Measurements from ENCODE around the gene GABRG3. TPM values are rescaled to one million over a fixed set of nuclear protein-coding genes. Genes with fewer than 3 reads are reported as not detected.

Gene GABRG3
- total RNA-seq, 1 experiment from 2014 or later, result not detected

DNA sequence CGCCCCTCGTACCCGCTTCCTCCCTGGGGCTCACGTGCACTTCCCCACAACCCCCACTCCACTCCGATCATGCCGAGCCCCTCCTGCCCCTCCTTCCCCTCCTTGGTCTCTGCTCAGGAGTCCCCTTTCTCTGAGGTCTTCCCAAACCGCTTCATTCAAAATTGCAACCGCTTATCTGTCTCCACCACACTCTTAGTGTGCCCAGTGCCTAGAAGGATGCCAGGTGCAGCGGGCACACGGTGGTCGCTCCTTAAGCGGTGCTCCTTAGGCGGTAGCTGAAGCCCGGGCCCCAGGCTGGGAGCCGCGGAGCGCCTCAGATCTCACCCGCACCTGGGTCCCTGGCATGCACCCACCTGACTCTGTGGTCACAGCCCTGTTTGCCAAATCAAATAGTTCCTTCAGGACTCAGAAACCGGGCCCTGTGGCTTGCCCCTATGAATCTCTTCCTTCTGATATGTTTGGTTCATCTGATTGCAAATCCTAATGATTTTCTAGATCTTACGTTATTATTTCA, 603.6 kb downstream of the GABRG3 start:
- ATAC-seq (no peak), DNase-seq (ENCODE audit: low read depth, low spot score) (no peak)
- BruUV-seq (replicated peaks), result no TSS peak
- Histone ChIP-seq H3K9ac (ENCODE audit: low read length) (no peak overlapping the region), H3K4me1 (ENCODE audit: control insufficient read depth in 1 of 2, insufficient read depth in 2 of 2, low read length in 2 of 2) (no peaks in the 10 kb centered on the region), H4K20me1 (ENCODE audit: insufficient read depth) (no peaks in the 10 kb centered on the region), H3K4me2 (ENCODE audit: low read length) (no peak overlapping the region), H2AFZ (ENCODE audit: low read depth, low read length, poor library complexity, severe bottlenecking) (no peak overlapping the region), H3K9me3 (ENCODE audit: control insufficient read depth in 1 of 2, insufficient read depth in 1 of 2, low read depth in 1 of 2, low read length in 2 of 2) (peaks cover 5 to 22% of the 10 kb centered on the region in 2 experiments; a peak in 2 of 4 replicates), H3K4me3 (replicated peaks in 1 of 2; ENCODE audit: low read depth in 1 of 2, low read length in 2 of 2) (no peak overlapping the region), H3K9me2 (ENCODE audit: insufficient read depth) (no peaks in the 10 kb centered on the region), H3K27ac (ENCODE audit: low read depth, low read length) (no peak overlapping the region), H3K36me3 (ENCODE audit: control insufficient read depth in 1 of 2, insufficient read depth in 2 of 2, low read length in 2 of 2) (no peaks in the 10 kb centered on the region), H3K79me2 (ENCODE audit: insufficient read depth, low read length) (no peaks in the 10 kb centered on the region), H3K27me3 (ENCODE audit: insufficient read depth, low read length) (no peaks in the 10 kb centered on the region)
- RAD21 ChIA-PET (ENCODE audit: low non-redundant PET in 1 of 2, low total read pairs in 2 of 2, uncharacterized antibody in 2 of 2, unreplicated experiment in 2 of 2), result no interaction called here
- intact Hi-C loops (cut with micrococcal nuclease), result no loop called here
- TF ChIP-seq, protein P1, sequence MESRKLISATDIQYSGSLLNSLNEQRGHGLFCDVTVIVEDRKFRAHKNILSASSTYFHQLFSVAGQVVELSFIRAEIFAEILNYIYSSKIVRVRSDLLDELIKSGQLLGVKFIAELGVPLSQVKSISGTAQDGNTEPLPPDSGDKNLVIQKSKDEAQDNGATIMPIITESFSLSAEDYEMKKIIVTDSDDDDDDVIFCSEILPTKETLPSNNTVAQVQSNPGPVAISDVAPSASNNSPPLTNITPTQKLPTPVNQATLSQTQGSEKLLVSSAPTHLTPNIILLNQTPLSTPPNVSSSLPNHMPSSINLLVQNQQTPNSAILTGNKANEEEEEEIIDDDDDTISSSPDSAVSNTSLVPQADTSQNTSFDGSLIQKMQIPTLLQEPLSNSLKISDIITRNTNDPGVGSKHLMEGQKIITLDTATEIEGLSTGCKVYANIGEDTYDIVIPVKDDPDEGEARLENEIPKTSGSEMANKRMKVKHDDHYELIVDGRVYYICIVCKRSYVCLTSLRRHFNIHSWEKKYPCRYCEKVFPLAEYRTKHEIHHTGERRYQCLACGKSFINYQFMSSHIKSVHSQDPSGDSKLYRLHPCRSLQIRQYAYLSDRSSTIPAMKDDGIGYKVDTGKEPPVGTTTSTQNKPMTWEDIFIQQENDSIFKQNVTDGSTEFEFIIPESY (IDR thresholded peaks at IDR 0.05; ENCODE audit: extremely low read depth, insufficient replicate concordance, low read length), result no peak
- no peak for TF ChIP-seq JUND (IDR thresholded peaks at IDR 0.05)
- TF ChIP-seq, protein P2, sequence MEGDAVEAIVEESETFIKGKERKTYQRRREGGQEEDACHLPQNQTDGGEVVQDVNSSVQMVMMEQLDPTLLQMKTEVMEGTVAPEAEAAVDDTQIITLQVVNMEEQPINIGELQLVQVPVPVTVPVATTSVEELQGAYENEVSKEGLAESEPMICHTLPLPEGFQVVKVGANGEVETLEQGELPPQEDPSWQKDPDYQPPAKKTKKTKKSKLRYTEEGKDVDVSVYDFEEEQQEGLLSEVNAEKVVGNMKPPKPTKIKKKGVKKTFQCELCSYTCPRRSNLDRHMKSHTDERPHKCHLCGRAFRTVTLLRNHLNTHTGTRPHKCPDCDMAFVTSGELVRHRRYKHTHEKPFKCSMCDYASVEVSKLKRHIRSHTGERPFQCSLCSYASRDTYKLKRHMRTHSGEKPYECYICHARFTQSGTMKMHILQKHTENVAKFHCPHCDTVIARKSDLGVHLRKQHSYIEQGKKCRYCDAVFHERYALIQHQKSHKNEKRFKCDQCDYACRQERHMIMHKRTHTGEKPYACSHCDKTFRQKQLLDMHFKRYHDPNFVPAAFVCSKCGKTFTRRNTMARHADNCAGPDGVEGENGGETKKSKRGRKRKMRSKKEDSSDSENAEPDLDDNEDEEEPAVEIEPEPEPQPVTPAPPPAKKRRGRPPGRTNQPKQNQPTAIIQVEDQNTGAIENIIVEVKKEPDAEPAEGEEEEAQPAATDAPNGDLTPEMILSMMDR (IDR thresholded peaks at IDR 0.05 in 2 of 3, conservative IDR thresholded peaks at IDR 0.05 in 1 of 3; ENCODE audit: borderline replicate concordance in 1 of 3, insufficient read depth in 1 of 3, low read depth in 2 of 3, low read length in 2 of 3), result no peak
- no peak for TF ChIP-seq SIN3A (IDR thresholded peaks at IDR 0.05; ENCODE audit: low read depth)
- TF ChIP-seq EZH2phosphoT487 (IDR thresholded peaks at IDR 0.05; ENCODE audit: borderline replicate concordance), result no peak
- TF ChIP-seq, protein P3, sequence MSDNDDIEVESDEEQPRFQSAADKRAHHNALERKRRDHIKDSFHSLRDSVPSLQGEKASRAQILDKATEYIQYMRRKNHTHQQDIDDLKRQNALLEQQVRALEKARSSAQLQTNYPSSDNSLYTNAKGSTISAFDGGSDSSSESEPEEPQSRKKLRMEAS (IDR thresholded peaks at IDR 0.05), result no peak
- TF ChIP-seq ZNF274 (IDR thresholded peaks at IDR 0.05; ENCODE audit: low read depth, low read length), result no peak
- no peak for TF ChIP-seq SP1 (IDR thresholded peaks at IDR 0.05; ENCODE audit: low read depth)
- no peak for TF ChIP-seq RAD21 (IDR thresholded peaks at IDR 0.05; ENCODE audit: low read depth)
- TF ChIP-seq FOSL1 (IDR thresholded peaks at IDR 0.05; ENCODE audit: low read depth), result no peak
- no peak for TF ChIP-seq ELF1 (IDR thresholded peaks at IDR 0.05; ENCODE audit: borderline replicate concordance, low read depth)
- TF ChIP-seq YY1 (IDR thresholded peaks at IDR 0.05; ENCODE audit: extremely low read depth, insufficient replicate concordance, low read depth, low read length), result no peak
- no peak for TF ChIP-seq EZH2 (IDR thresholded peaks at IDR 0.05)
- no peak for TF ChIP-seq EGR1 (IDR thresholded peaks at IDR 0.05; ENCODE audit: low read depth)
- TF ChIP-seq, protein P4, sequence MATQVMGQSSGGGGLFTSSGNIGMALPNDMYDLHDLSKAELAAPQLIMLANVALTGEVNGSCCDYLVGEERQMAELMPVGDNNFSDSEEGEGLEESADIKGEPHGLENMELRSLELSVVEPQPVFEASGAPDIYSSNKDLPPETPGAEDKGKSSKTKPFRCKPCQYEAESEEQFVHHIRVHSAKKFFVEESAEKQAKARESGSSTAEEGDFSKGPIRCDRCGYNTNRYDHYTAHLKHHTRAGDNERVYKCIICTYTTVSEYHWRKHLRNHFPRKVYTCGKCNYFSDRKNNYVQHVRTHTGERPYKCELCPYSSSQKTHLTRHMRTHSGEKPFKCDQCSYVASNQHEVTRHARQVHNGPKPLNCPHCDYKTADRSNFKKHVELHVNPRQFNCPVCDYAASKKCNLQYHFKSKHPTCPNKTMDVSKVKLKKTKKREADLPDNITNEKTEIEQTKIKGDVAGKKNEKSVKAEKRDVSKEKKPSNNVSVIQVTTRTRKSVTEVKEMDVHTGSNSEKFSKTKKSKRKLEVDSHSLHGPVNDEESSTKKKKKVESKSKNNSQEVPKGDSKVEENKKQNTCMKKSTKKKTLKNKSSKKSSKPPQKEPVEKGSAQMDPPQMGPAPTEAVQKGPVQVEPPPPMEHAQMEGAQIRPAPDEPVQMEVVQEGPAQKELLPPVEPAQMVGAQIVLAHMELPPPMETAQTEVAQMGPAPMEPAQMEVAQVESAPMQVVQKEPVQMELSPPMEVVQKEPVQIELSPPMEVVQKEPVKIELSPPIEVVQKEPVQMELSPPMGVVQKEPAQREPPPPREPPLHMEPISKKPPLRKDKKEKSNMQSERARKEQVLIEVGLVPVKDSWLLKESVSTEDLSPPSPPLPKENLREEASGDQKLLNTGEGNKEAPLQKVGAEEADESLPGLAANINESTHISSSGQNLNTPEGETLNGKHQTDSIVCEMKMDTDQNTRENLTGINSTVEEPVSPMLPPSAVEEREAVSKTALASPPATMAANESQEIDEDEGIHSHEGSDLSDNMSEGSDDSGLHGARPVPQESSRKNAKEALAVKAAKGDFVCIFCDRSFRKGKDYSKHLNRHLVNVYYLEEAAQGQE (IDR thresholded peaks at IDR 0.05; ENCODE audit: low read depth), result no peak
- TF ChIP-seq POLR2AphosphoS5 (IDR thresholded peaks at IDR 0.05; ENCODE audit: low read depth, low read length), result no peak
- no peak for TF ChIP-seq TCF7L2 (IDR thresholded peaks at IDR 0.05; ENCODE audit: borderline replicate concordance, extremely low read depth, insufficient read depth, insufficient read length)
- TF ChIP-seq POLR2A (IDR thresholded peaks at IDR 0.05; ENCODE audit: borderline replicate concordance, extremely low read depth, insufficient read depth, insufficient read length), result no peak
- CTCF ChIA-PET, result no interaction called here
- POLR2A ChIA-PET, result no interaction called here

Data from HCT116 (cell line).